GM18511 (cell line): ENCODE results near the gene WNK2.
"Not testable (repeated sequence)": the region's sequence is repeated elsewhere in the genome, so short reads cannot be mapped to it uniquely, and the experiment has no call there.

Experiments used
- ATAC-seq: cut with Tn5 transposase; IDR thresholded peaks from one replicate; pipeline ENCODE4 v1.9.1; 2021; ENCODE audit warnings: mild to moderate bottlenecking, moderate library complexity; ENCODE audit not compliant: unreplicated experiment

WNK2 gene

DNA sequence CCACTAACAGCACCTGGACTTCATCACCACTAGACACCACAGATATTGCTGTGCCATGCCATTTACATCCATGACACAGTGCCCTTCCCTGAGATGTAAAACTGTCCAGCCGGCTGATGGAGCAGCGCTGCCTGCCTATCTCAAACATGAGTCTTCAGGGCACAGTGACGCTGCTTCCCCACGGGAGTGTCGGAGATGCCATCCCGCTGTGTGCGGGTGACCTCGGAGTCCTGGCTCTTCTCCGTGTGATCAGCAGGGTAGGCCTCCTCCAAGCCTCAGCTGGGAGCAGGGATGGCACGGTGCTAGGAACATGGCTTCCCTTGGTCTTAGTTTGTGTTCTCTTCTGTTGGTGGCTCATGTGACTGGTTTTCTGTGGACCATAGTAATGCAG is 137.3 kb downstream of the WNK2 start:
- ATAC-seq: no peak

DNA sequence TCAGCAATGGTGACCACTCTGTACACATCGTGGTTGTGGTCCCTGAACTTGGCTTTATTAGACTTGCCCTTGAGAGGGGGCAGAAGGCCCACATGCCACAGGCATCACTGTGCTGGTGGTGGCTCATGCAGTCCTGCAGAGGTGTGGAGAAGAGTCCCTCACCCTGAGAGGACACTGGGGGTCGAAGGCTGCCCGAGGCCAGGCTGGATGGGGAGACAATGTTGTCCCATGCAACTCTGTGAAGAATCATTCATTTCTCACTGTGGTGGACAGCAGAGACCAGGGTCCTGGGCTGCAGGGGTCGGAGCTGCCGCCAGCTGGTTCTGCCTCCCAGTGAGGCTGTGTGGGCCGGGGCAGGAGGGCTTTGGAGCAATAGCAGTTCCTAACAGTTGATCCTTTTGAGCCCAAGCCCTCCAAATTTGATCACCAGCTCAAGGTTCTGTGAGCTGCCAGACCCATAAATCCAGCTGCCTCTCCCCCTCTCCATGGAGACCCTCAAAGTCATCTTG is 139.6 kb downstream of the WNK2 start:
- not testable (repeated sequence) for ATAC-seq

DNA sequence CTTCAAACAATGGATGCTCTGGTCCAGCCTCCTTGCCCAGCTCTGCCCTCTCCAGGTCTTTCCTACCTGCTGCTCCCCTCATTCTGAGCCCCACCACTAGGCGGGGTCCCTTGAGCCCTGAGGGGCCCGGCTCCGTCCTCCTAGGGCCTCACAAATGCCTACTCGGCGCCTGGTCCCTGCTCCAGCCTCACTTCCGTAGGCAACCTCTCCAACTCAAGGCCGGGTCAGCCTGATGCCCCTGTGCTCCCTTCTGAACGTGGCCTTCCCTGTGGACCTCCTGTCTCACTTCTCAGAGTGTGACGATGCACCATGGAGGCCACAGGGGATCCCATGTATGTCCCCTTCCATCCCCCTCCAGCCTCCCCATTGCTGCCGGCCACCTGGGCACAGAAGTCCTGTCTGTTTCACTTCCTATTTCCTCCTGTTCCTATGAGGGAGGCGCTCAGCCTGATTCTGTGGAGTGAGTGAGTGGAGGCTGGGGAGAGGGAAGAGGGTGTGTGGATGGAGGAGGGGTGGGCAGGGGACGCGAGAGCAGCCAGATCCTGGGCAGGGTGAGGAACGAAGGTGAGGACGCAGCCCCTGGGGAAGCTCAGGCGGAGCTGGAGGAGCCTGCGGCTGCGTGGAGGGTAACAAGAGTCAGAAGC is 140.4 kb downstream of the WNK2 start:
- ATAC-seq: no peak

DNA sequence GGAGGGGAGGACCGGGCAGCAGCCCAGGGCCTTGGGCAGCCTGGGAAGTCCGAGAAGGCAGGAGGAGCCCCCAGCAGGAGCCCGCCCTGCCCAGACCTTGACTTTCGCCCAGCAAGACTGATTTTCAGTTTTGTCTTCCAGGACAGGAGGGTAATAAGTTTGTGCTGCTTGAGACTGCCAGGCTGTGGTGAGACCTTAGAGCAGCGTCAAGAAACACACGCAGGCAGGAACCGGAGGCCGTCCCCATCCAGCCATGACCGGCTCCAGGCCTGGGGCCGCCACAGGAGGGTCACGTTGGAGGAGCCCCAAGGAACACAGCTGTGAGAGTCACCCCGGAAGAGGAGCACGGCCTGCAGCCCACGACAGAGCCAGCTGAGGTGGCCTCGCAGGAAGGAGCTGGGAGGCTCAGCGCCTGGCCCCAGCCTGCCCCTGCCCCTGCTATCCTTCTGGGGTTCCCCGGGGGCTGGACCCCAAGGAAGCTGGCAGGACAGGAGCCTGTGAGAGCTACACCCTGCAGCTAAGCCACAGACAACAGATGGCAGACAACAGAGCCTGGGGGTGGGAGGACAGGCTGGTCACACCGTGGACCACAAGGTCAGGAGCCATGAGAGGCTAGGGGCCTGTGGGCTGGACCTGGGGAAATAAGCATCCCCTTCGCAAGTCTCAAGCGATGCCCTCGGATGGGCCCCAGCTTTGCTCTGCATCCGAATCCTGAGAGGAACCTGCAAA is 141.5 kb downstream of the WNK2 start:
- ATAC-seq: no peak

DNA sequence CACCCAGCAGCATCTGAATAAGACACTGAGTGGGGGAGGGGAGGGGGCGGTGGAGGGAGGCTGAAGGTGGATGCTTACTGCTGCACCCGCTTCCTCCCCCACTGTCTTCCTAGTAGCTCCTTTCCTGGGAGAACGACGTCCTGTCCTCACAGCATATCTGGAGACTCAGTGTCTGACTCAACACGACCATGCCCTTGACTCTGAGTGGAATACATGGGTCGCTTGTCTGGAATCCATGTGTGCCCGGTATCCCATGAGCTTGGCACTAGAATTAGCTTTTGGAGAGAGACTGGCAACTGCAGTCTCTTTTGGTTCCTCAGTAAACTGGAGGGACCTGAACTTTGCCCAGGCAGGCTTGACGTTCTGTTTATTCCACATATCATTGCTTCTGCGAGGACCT is 142.1 kb downstream of the WNK2 start:
- no peak for ATAC-seq

DNA sequence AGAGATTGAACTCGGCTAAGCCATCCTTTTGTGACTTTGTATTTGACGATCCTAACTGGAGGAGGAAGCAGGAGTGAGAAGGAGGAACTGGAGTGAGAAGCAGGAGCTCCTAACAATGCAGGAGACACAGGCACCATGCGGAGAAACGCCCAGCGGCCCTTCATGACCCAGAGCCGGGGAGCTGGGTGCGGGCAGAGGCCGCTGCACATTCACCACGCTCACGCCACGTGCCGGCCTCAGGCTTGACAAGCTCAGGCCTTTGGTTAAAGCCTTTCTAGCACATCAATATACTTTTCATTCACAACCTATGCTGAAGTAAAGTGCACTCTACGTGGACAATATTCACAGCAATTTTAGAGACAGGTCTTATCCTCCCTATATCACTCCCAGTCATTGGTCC is 142.7 kb downstream of the WNK2 start:
- no peak for ATAC-seq

DNA sequence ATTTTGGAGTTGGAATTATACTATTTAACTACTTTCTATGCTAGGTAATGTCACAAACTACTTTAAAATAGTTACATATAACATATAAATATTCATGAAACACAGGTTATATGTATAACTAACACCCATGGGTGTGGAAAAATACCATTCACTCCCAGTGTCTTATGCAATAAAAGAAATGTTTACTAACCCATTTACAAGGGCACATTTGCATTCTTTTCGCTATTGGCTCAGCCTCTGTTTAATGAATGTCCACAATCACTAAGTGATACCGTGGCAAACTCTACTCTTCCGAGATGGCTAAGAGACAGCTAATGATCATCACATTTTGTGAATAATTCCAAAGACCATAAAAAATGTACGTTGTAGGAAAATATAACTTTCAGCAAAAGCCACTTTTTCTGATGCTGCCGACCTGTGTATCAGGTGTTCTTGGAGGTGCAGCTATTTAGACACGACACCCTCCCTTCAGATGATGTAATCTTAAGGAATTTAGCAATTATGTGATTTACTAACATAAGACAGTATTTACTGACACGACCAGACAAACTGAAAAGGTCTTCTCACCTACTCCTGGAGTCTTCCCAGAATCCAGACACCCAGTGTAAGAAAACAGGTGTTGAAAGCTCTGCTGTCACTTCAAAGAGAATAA is 145.8 kb downstream of the WNK2 start:
- ATAC-seq: no peak

DNA sequence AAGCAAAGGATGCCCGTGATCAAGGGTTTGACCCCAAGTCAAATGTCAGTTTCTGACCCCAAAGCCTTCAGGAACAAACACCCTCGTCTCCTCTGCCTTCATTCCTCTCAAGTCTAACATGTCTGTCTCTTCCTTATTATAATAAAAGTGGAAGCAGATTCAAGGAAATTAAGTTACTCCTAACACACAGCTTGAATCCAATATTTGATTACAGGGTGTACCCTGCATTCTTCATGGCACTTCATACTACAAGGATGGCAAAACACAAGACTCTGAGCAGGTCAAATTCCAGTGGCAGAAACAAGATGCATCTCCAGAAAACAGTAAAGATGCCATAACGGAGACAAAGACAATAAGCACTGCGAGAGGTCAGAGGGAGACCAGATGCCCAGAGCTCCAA is 148.4 kb downstream of the WNK2 start:
- no peak for ATAC-seq

DNA sequence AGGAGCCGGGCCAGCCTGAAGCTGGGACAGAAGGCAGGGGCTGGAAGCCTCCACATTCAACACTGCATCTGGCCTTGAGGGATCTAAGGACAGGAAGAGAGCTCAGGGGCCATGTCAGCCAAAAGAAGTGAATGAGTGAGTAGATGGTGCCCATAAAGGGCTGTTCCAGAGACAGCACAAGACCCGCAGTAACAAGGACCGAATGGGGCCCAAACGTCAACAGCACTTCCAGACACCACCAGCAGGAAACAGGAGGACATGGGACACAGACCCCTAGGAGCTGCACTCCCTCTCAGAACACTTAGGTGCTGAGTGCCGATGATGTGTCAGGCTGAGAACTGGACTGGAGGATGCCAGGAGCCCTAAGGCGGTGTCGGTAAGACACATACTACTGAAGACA is 152.8 kb downstream of the WNK2 start:
- ATAC-seq: no peak

DNA sequence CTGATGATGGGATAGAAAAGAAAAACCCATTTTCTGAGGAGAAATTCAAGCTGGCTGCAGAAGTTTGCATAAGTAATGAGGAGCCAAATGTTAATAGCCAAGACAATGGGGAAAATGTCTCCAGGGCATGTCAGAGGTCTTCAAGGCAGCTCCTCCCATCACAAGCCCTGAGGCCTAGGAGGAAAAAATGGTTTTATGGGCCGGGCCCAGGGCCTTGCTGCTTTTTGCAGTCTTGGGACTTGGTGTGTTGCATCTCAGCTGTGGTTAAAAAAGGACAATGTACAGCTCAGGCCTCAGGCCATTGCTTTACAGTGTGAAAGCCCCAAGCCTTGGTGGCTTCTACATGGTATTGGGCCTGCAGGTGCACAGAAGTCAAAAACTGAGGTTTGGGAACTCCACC is 154.3 kb downstream of the WNK2 start:
- not testable (repeated sequence) for ATAC-seq

DNA sequence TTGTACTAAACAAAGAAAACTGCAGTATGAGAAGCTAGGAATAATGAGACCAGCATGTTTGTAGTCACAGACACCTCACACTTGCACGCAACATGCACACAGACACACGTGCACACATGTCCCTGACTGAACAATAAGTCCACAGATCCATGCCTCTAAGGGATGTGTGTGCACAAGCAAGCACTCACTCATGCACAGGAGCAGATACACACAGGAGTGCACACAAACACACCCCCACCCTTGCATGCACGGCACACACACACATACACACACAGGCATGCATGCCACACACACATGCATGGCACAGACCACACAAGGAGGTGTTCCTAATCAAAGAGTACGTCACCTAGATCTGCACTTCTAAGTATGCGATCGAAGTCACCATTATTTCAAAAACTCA is 156.2 kb downstream of the WNK2 start:
- no peak for ATAC-seq

DNA sequence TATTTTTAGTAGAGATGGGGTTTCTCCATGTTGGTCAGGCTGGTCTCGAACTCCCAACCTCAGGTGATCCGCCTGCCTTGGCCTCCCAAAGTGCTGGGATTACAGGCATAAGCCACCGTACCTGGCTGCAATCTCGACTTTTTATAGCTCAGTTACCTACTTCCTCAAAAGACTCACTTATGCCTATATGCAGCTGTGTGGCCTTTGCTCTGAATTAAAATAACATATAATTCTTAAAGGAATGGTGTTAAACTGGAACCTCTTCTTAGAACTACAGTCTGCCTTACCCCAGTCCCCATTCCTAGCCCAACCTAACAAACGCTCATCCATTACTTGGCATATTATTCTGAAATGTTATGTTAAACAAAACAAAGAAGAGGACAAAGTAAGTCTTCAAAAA is 157.9 kb downstream of the WNK2 start:
- not testable (repeated sequence) for ATAC-seq

DNA sequence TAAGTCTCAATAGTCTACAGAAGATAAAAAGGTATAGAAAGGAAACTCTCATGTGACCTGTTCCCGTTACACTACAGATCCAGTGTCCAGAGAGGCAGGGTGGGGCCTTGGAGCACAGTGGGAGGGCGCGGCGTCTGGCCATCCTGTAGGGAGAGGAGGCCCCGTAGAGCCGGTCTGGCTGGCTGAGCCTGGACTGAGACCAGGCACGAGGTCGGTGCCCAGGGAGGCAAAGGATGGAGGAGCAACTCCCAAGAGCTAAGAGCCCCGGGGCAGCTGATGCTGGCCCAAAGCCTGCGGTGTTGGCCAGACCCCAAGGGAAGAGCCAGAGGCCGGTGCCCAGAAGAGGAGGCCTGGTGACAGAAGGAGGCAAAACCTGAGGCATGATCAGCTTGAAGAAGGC is 158.5 kb downstream of the WNK2 start:
- ATAC-seq: not testable (repeated sequence)

DNA sequence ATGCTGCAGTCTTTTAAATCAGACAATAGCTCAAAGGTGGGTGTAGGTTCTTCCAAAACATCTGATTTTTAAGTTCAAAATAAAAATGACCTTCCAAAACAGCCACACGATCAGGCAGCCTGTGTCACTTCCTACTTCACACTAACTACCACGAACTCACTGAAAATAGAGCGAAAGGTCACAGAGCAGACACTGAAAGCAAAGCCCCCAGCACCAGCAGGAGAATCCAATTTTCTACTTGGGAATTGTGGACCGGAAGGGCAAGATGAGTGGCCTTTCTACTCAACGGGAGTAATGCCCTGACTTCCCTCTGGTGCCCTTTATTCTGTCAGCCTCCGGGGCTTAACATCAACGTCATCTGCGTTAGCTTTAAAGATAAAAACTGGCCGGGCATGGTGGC is 159.7 kb downstream of the WNK2 start:
- no peak for ATAC-seq

DNA sequence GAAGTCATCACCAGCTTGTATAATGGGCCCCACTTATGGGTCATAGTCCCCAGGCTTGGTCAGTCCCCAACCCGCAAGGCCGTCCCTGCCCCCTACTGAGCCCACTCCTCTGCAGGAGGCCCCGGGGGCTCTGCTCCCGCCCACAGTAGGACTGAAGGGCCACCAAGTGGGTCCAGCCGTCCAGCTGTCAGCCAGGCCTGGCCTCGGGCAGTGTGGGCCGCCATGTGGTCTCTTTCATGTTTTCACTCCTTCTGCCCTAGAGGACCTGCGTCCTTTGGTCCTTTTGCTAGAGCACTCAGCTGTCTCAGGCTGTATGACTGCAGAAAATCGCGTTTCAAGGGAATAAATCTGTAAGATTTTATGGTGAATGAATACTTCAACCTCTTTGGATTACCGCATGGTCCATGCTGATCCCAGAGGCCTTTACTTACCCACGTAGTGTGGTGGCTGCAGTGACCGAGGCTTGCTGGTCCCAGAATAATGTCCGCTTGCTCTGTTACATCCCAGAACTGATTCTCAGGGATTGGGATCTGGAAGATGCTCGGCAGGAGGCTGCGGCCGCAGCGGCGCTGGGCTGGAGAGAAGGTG is 161.8 kb downstream of the WNK2 start:
- no peak for ATAC-seq

DNA sequence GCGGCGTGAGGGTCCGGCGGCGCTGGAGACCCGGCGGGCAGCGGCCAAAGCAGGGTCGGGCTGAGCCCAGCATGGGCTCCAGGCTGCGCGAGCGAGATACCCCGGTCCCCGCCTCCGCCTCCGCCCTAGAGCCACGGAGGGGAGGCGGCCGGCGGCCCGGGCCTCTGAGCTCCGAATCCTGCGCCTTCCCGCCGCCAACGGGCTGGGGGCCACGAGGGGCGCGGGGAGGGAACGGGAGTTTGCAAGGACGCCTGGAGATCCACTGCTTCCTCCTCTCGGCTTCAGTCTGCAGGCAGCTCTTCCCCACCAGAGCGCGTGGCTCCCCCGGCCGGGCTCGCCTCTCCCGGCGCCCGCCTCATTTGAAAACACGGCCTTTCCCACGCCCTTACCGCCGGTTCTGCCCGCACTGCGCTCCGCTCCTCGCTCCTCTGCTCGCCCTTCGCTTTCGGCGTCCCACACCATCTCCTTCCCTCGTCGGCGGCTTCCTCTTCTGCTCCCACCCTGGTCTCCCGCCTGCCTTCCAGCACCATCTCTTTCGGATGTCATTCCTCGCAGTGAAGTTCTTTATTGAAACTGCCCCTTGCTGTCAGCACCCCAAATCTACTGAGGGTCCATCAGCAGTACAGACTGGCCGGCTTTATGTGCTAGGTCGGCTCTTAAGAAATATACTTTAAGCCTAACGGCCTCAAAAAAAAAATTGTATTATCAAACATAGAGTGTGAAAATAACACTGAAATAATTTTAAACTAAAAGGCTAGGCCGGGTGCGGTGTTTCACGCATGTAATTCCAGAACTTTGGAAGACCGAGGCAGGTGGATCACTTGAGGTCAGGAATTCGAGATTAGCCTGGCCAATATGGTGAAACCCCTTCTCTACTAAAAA is 162.5 kb downstream of the WNK2 start:
- ATAC-seq: no peak

DNA sequence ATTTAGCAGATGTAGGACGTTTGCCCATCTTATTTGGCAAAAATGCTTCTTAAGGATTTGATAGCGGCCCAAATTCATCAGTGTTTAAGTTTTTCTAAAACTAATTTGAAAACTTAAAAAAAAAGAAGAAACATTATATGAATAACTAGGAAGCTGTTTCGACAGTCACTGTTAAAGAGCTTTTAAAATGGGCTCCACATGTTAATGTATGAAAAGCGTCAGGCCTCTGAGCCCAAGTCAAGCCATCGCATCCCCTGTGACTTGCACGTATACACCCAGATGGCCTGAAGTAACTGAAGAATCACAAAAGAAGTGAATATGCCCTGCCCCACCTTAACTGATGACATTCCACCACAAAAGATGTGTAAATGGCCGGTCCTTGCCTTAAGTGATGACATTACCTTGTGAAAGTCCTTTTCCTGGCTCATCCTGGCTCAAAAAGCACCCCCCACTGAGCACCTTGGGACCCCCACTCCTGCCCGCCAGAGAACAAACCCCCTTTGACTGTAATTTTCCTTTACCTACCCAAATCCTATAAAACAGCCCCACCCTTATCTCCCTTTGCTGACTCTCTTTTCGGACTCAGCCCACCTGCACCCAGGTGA is 163.5 kb downstream of the WNK2 start:
- ATAC-seq: not testable (repeated sequence)

DNA sequence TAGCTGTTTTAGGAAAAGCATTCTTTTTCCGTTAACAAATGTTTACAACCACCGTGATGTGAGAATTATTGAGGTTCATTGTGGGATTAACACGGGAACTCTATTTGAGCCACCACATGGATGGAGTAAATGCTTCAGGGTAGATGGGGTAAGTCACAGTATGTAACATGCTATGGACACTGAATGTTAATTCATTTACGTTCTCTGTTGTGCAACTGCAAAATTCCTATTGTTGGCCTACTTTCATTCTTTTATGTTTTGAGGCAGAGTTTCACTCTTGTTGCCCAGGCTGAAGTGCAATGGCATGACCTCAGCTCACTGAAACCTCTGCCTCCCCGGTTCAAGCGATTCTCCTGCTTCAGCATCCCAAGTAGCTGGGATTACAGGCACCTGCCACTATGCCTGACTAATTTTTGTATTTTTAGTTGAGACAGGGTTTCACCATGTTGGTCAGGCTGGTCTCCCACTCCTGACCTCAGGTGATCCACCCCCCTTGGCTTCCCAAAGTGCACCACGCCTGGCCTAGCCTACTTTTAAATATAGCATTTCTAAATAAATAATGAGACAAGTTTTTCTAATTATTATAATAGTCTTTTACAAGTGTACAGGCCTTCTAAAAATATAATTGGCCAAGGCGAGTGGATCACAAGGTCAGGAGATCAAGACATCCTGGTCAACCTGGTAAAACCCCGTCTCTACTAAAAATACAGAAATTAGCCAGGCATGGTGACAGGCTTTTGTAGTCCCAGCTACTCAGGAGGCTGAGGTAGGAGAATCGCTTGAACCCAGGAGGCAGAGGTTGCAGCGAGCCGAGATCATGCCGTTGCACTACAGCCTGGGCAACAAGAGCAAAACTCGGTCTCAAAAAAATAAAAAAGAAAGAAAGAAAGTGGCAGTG is 169.7 kb downstream of the WNK2 start:
- ATAC-seq: not testable (repeated sequence)

DNA sequence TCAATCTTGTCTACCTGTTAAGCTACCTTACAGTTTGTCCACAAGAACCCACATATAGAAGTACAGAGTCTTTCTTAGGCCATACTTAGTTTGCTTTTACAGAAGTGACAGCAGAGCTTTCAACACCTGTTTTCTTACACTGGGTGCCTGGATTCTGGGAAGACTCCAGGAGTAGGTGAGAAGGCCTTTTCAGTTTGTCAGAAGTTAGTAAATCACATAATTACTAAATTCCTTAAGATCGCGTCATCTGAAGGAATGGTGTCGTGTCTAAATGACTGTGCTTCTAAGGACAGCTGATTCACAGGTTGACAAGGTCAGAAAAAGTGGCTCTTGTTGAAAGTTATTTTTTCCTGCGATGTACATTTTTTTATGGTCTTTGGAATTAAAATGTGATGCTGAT is 170.5 kb downstream of the WNK2 start:
- no peak for ATAC-seq
